ENCODE measurements around the gene RAB3GAP1.

RAB3GAP1 gene

GRCh38 chr2:135162377-135162776 lies 110.3 kb downstream of the RAB3GAP1 start:
- in situ Hi-C loops (cut with MboI; ENCODE audit: low sequenced_read_pairs): no loop called here

GRCh38 chr2:135162786-135163185 lies 110.7 kb downstream of the RAB3GAP1 start:
- in situ Hi-C loops (cut with MboI; ENCODE audit: low sequenced_read_pairs): no loop called here

GRCh38 chr2:135163306-135163705 lies 111.2 kb downstream of the RAB3GAP1 start:
- in situ Hi-C loops (cut with MboI; ENCODE audit: low sequenced_read_pairs): no loop called here

GRCh38 chr2:135163901-135164300 lies 111.8 kb downstream of the RAB3GAP1 start:
- in situ Hi-C loops (cut with MboI; ENCODE audit: low sequenced_read_pairs): no loop called here

GRCh38 chr2:135164431-135164830 lies 112.3 kb downstream of the RAB3GAP1 start:
- in situ Hi-C loops (cut with MboI; ENCODE audit: low sequenced_read_pairs): no loop called here

GRCh38 chr2:135167273-135167672 lies 115.2 kb downstream of the RAB3GAP1 start:
- in situ Hi-C loops (cut with MboI; ENCODE audit: low sequenced_read_pairs): no loop called here

GRCh38 chr2:135168204-135168856 lies 116.2 kb downstream of the RAB3GAP1 start:
- in situ Hi-C loops (cut with MboI; ENCODE audit: low sequenced_read_pairs): no loop called here

- in situ Hi-C loops (cut with MboI; ENCODE audit: low sequenced_read_pairs): no loop called here
Observed at GRCh38 chr2:135169900-135170753, 118.0 kb downstream of the RAB3GAP1 start.

GRCh38 chr2:135174049-135174809 lies 122.1 kb downstream of the RAB3GAP1 start:
- in situ Hi-C loops (cut with MboI; ENCODE audit: low sequenced_read_pairs): no loop called here

- in situ Hi-C loops (cut with MboI; ENCODE audit: low sequenced_read_pairs): no loop called here
Observed at GRCh38 chr2:135174810-135175093, 122.7 kb downstream of the RAB3GAP1 start.

GRCh38 chr2:135175177-135175576 lies 123.1 kb downstream of the RAB3GAP1 start:
- in situ Hi-C loops (cut with MboI; ENCODE audit: low sequenced_read_pairs): no loop called here

GRCh38 chr2:135179689-135180088 lies 127.6 kb downstream of the RAB3GAP1 start:
- in situ Hi-C loops (cut with MboI; ENCODE audit: low sequenced_read_pairs): no loop called here

GRCh38 chr2:135182190-135182589 lies 130.1 kb downstream of the RAB3GAP1 start:
- in situ Hi-C loops (cut with MboI; ENCODE audit: low sequenced_read_pairs): no loop called here

- in situ Hi-C loops (cut with MboI; ENCODE audit: low sequenced_read_pairs): no loop called here
Observed at GRCh38 chr2:135182601-135183000, 130.5 kb downstream of the RAB3GAP1 start.

- in situ Hi-C loops (cut with MboI; ENCODE audit: low sequenced_read_pairs): no loop called here
Observed at GRCh38 chr2:135183822-135184221, 131.7 kb downstream of the RAB3GAP1 start.

GRCh38 chr2:135186054-135186453 lies 134.0 kb downstream of the RAB3GAP1 start:
- in situ Hi-C loops (cut with MboI; ENCODE audit: low sequenced_read_pairs): no loop called here

GRCh38 chr2:135187270-135187669 lies 135.2 kb downstream of the RAB3GAP1 start:
- in situ Hi-C loops (cut with MboI; ENCODE audit: low sequenced_read_pairs): no loop called here

- in situ Hi-C loops (cut with MboI; ENCODE audit: low sequenced_read_pairs): no loop called here
Observed at GRCh38 chr2:135189148-135189547, 137.1 kb downstream of the RAB3GAP1 start.

GRCh38 chr2:135190799-135191198 lies 138.7 kb downstream of the RAB3GAP1 start:
- in situ Hi-C loops (cut with MboI; ENCODE audit: low sequenced_read_pairs): no loop called here

GRCh38 chr2:135198481-135198880 lies 146.4 kb downstream of the RAB3GAP1 start:
- in situ Hi-C loops (cut with MboI; ENCODE audit: low sequenced_read_pairs): no loop called here

- in situ Hi-C loops (cut with MboI; ENCODE audit: low sequenced_read_pairs): no loop called here
Observed at GRCh38 chr2:135202751-135203150, 150.7 kb downstream of the RAB3GAP1 start.

GRCh38 chr2:135203944-135204343 lies 151.9 kb downstream of the RAB3GAP1 start:
- in situ Hi-C loops (cut with MboI; ENCODE audit: low sequenced_read_pairs): no loop called here
